ENCODE results near the gene INO80C.

DNA sequence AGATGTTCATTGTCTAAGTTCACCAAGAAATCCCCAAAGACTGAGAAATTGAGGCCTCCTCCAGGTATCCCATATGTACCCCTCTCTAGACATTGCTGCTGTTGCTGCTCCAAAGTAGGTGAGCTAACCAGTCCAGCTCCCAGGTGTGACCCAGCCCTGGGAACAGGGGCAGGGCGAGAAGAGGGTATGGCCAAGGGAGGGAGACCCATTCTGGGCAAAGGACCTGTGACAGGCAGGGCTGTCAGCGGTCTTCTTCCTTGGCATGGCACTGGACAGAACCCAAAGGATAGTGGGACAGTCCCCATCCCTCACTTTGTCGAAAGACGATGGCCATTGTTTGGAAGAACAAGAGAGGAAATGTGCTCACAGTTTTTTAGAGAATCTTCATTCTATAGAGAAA lies 7.2 kb upstream of the INO80C start:
- TF ChIP-seq E2F4 (CRISPR knock-in tag; IDR thresholded peaks at IDR 0.05; ENCODE audit: borderline replicate concordance, low read depth) (no peak), CTCF (IDR thresholded peaks at IDR 0.05) (no peak), NR1H2 (CRISPR knock-in tag; IDR thresholded peaks at IDR 0.05) (no peak), USF2 (CRISPR knock-in tag; IDR thresholded peaks at IDR 0.05) (no peak)
- TF ChIP-seq, protein P1, sequence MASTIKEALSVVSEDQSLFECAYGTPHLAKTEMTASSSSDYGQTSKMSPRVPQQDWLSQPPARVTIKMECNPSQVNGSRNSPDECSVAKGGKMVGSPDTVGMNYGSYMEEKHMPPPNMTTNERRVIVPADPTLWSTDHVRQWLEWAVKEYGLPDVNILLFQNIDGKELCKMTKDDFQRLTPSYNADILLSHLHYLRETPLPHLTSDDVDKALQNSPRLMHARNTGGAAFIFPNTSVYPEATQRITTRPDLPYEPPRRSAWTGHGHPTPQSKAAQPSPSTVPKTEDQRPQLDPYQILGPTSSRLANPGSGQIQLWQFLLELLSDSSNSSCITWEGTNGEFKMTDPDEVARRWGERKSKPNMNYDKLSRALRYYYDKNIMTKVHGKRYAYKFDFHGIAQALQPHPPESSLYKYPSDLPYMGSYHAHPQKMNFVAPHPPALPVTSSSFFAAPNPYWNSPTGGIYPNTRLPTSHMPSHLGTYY (CRISPR knock-in tag; IDR thresholded peaks at IDR 0.05), result no peak

Measured in WTC11 (cell line).